NCI-H1092 treated with DMSO at 0.1 percent for 48 hours (cell line): ENCODE results near the gene PCP4L1.

Experiments
- DNase-seq: peaks from one replicate; lab custom pipeline; 2025; lab: John Stamatoyannopoulos, UW

PCP4L1 gene

GRCh38 chr1:161267321-161267720 is 8.8 kb downstream of the PCP4L1 start:
- DNase-seq: no peak

- no peak for DNase-seq
Observed at GRCh38 chr1:161273402-161273801, 14.9 kb downstream of the PCP4L1 start.

- DNase-seq: no peak
Observed at GRCh38 chr1:161274874-161275273, 16.3 kb downstream of the PCP4L1 start.

GRCh38 chr1:161282991-161283390 is 24.4 kb downstream of the PCP4L1 start:
- no peak for DNase-seq

GRCh38 chr1:161285113-161285512 is 26.6 kb downstream of the PCP4L1 start:
- DNase-seq: no peak

- DNase-seq: no peak
Observed at GRCh38 chr1:161285521-161285920, 27.0 kb downstream of the PCP4L1 start.

- no peak for DNase-seq
Observed at GRCh38 chr1:161287482-161288054, 29.0 kb downstream of the PCP4L1 start.

GRCh38 chr1:161290779-161291178 is 32.2 kb downstream of the PCP4L1 start:
- DNase-seq: no peak

- no peak for DNase-seq
Observed at GRCh38 chr1:161297415-161297814, 38.9 kb downstream of the PCP4L1 start.

- DNase-seq: no peak
Observed at GRCh38 chr1:161298116-161298515, 39.6 kb downstream of the PCP4L1 start.

GRCh38 chr1:161299347-161299746 is 40.8 kb downstream of the PCP4L1 start:
- no peak for DNase-seq

- DNase-seq: no peak
Observed at GRCh38 chr1:161300478-161300877, 41.9 kb downstream of the PCP4L1 start.

- DNase-seq: no peak
Observed at GRCh38 chr1:161304927-161305866, 46.7 kb downstream of the PCP4L1 start.

GRCh38 chr1:161305867-161306519 is 47.4 kb downstream of the PCP4L1 start:
- DNase-seq: peak; percentile 80

GRCh38 chr1:161307230-161307768 is 48.8 kb downstream of the PCP4L1 start:
- no peak for DNase-seq

GRCh38 chr1:161307892-161308638 is 49.5 kb downstream of the PCP4L1 start:
- DNase-seq: no peak

- no peak for DNase-seq
Observed at GRCh38 chr1:161309868-161310267, 51.3 kb downstream of the PCP4L1 start, which contains the start of gene MPZ. Gene MPZ (minus strand): TSS chr1:161309968. CDS start chr1:161309905, 63 bp downstream.

GRCh38 chr1:161311595-161312181 is 53.1 kb downstream of the PCP4L1 start:
- no peak for DNase-seq

GRCh38 chr1:161313554-161314200 is 55.1 kb downstream of the PCP4L1 start:
- peak; percentile 26 for DNase-seq

- peak; percentile 90 for DNase-seq
Observed at GRCh38 chr1:161314201-161314981, 55.8 kb downstream of the PCP4L1 start, which contains the start of gene SDHC. Gene SDHC (plus strand): TSS chr1:161314381. CDS start chr1:161314406, 25 bp downstream.
